ENCODE data around the gene KIFBP. TPM values are rescaled to one million over a fixed set of nuclear protein-coding genes. Genes with fewer than 3 reads are reported as not detected.
A peak's percentile ranks its signal among the peaks of the same experiment; 100 is the strongest.
"Not testable (repeated sequence)": the region's sequence is repeated elsewhere in the genome, so short reads cannot be mapped to it uniquely, and the experiment has no call there.

KIFBP gene
- polyA plus RNA-seq (ENCODE audit: insufficient read length in 4 of 4) = 10 to 100 TPM; 33.3 to 40.8 (median 36.8) TPM

- peak; percentile 88 to 95 (median 90) for DNase-seq (ENCODE audit: low read depth in 4 of 4, low spot score in 3 of 4)
Measured at GRCh38 chr10:68988530-68989316, at the start of gene KIFBP. KIFBP (plus strand) TSS chr10:68988803; CDS start chr10:68988833, 30 bp downstream.

GRCh38 chr10:68938884-68939283 is 49.7 kb upstream of the KIFBP start:
- DNase-seq (ENCODE audit: low read depth in 4 of 4, low spot score in 3 of 4) = no peak

- DNase-seq (ENCODE audit: low read depth in 4 of 4, low spot score in 3 of 4) = not testable (repeated sequence)
Measured at GRCh38 chr10:68940917-68941316, 47.7 kb upstream of the KIFBP start.

GRCh38 chr10:68950598-68950997 is 38.0 kb upstream of the KIFBP start:
- no peak for DNase-seq (ENCODE audit: low read depth in 4 of 4, low spot score in 3 of 4)

GRCh38 chr10:68954904-68955303 is 33.7 kb upstream of the KIFBP start:
- no peak for DNase-seq (ENCODE audit: low read depth in 4 of 4, low spot score in 3 of 4)

GRCh38 chr10:68955355-68955831 is 33.2 kb upstream of the KIFBP start:
- DNase-seq (ENCODE audit: low read depth in 4 of 4, low spot score in 3 of 4) = no peak

GRCh38 chr10:68955832-68956532 is 32.6 kb upstream of the KIFBP start, which contains the start of gene DDX21:
DDX21 (plus strand) TSS chr10:68956170; CDS start chr10:68956226, 56 bp downstream.
- peak; percentile 85 to 91 (median 87) for DNase-seq (ENCODE audit: low read depth in 4 of 4, low spot score in 3 of 4)

GRCh38 chr10:68957284-68957615 is 31.4 kb upstream of the KIFBP start:
- no peak for DNase-seq (ENCODE audit: low read depth in 4 of 4, low spot score in 3 of 4)

- DNase-seq (ENCODE audit: low read depth in 4 of 4, low spot score in 3 of 4) = no peak
Measured at GRCh38 chr10:68957654-68958053, 30.9 kb upstream of the KIFBP start.

GRCh38 chr10:68959695-68960527 is 28.7 kb upstream of the KIFBP start:
- DNase-seq (ENCODE audit: low read depth in 4 of 4, low spot score in 3 of 4) = no peak

- no peak for DNase-seq (ENCODE audit: low read depth in 4 of 4, low spot score in 3 of 4)
Measured at GRCh38 chr10:68963151-68963550, 25.5 kb upstream of the KIFBP start.

GRCh38 chr10:68973975-68974374 is 14.6 kb upstream of the KIFBP start:
- no peak for DNase-seq (ENCODE audit: low read depth in 4 of 4, low spot score in 3 of 4)

- not testable (repeated sequence) for DNase-seq (ENCODE audit: low read depth in 4 of 4, low spot score in 3 of 4)
Measured at GRCh38 chr10:68975936-68976473, 12.6 kb upstream of the KIFBP start.

- DNase-seq (ENCODE audit: low read depth in 4 of 4, low spot score in 3 of 4) = not testable (repeated sequence)
Measured at GRCh38 chr10:68979738-68980137, 8.9 kb upstream of the KIFBP start.

- DNase-seq (ENCODE audit: low read depth in 4 of 4, low spot score in 3 of 4) = no peak
Measured at GRCh38 chr10:68981074-68981473, 7.5 kb upstream of the KIFBP start.

- no peak for DNase-seq (ENCODE audit: low read depth in 4 of 4, low spot score in 3 of 4)
Measured at GRCh38 chr10:68982389-68982788, 6.2 kb upstream of the KIFBP start.

- no peak for DNase-seq (ENCODE audit: low read depth in 4 of 4, low spot score in 3 of 4)
Measured at GRCh38 chr10:68987611-68988010, 992 bp upstream of the KIFBP start.

- no peak for DNase-seq (ENCODE audit: low read depth in 4 of 4, low spot score in 3 of 4)
Measured at GRCh38 chr10:68989317-68989990, 851 bp downstream of the KIFBP start.

GRCh38 chr10:68992636-68993440 is 4.2 kb downstream of the KIFBP start:
- no peak for DNase-seq (ENCODE audit: low read depth in 4 of 4, low spot score in 3 of 4)
